Diencephalon (tissue), 1 donor: Measurements from ENCODE around the gene ZNRF4. TPM values are rescaled to one million over a fixed set of nuclear protein-coding genes. Genes with fewer than 3 reads are reported as not detected.

Experiments
- total RNA-seq: library from RNA; depleted of rRNA; stranded (reverse); fragments of >200 nt; gene quantifications from one replicate; pipeline ENCODE4 v1.2.3, GENCODE V29; 2014

The ZNRF4 gene, protein sequence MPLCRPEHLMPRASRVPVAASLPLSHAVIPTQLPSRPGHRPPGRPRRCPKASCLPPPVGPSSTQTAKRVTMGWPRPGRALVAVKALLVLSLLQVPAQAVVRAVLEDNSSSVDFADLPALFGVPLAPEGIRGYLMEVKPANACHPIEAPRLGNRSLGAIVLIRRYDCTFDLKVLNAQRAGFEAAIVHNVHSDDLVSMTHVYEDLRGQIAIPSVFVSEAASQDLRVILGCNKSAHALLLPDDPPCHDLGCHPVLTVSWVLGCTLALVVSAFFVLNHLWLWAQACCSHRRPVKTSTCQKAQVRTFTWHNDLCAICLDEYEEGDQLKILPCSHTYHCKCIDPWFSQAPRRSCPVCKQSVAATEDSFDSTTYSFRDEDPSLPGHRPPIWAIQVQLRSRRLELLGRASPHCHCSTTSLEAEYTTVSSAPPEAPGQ
- total RNA-seq, result not detected

DNA sequence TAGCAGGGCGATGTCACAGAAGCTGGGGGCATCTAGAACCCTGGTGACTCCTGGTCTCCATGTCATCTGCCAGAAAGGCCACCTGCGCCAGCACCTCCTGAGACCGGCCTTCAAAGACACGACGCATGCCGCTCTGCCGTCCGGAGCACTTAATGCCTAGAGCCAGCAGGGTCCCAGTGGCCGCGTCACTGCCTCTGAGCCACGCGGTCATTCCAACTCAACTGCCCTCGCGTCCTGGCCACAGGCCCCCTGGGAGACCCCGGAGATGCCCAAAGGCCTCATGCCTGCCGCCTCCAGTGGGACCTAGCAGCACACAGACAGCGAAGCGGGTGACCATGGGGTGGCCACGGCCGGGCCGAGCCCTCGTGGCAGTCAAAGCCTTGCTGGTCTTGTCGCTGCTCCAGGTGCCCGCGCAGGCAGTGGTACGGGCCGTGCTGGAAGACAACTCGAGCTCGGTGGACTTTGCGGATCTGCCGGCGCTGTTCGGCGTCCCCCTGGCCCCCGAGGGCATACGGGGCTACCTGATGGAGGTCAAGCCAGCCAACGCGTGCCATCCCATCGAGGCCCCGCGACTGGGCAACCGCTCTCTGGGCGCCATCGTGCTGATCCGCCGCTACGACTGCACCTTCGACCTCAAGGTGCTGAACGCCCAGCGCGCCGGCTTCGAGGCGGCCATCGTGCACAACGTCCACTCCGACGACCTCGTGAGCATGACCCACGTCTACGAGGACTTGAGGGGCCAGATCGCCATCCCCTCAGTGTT lies at the start of gene ZNRF4:
TSS of gene ZNRF4 (plus strand) at position 51 of the 763 bp plus-strand sequence. CDS start at position 126, 75 bp downstream.

Other genes starting within 250 kb of the ZNRF4 start
- gene PTPRS, start 114.6 kb upstream of the ZNRF4 start, total RNA-seq, result 269 TPM
- gene TINCR, start 112.5 kb downstream of the ZNRF4 start, total RNA-seq, result 13.4 TPM
- gene SAFB2, start 167.4 kb downstream of the ZNRF4 start, total RNA-seq, result 57.2 TPM
- 92.0 TPM for gene SAFB, start 167.7 kb downstream of the ZNRF4 start, total RNA-seq
- 27.2 TPM for gene MICOS13, start 225.1 kb downstream of the ZNRF4 start, total RNA-seq
- gene HSD11B1L, start 225.6 kb downstream of the ZNRF4 start, total RNA-seq, result 39.9 TPM
- 281 TPM for gene RPL36, start 234.9 kb downstream of the ZNRF4 start, total RNA-seq